LNCAP (cell line): ENCODE measurements around the gene ZNF688.

Experiments
- CTCF ChIP-seq: fragments of 450-650 bp; IDR thresholded peaks from 2 replicates; pipeline ENCODE4 v1.5.1; 2017; ENCODE audit warnings: mild to moderate bottlenecking

Gene ZNF688

GRCh38 chr16:30557957-30558788 is 13.3 kb downstream of the ZNF688 start, which contains the start of gene ZNF764:
ZNF764 (minus strand) TSS chr16:30558374; CDS start chr16:30558182, 192 bp downstream.
- no peak for TF ChIP-seq CTCF

- TF ChIP-seq CTCF: no peak
Observed at GRCh38 chr16:30557707-30557956, 13.9 kb downstream of the ZNF688 start.

GRCh38 chr16:30556125-30556473 is 15.4 kb downstream of the ZNF688 start:
- TF ChIP-seq CTCF: no peak

- TF ChIP-seq CTCF: no peak
Observed at GRCh38 chr16:30555315-30556124, 16.0 kb downstream of the ZNF688 start.

- no peak for TF ChIP-seq CTCF
Observed at GRCh38 chr16:30554557-30555314, 16.8 kb downstream of the ZNF688 start.

GRCh38 chr16:30553393-30553899 is 18.1 kb downstream of the ZNF688 start:
- TF ChIP-seq CTCF: no peak

GRCh38 chr16:30552956-30553355 is 18.6 kb downstream of the ZNF688 start:
- no peak for TF ChIP-seq CTCF
